ENCODE measurements around the gene PITX1. TPM values are rescaled to one million over a fixed set of nuclear protein-coding genes. Genes with fewer than 3 reads are reported as not detected.

The PITX1 gene
- total and polyA plus RNA-seq, 9 donors, result 0.11 to 3.1 (median 0.51) TPM; not detected in 1

DNA sequence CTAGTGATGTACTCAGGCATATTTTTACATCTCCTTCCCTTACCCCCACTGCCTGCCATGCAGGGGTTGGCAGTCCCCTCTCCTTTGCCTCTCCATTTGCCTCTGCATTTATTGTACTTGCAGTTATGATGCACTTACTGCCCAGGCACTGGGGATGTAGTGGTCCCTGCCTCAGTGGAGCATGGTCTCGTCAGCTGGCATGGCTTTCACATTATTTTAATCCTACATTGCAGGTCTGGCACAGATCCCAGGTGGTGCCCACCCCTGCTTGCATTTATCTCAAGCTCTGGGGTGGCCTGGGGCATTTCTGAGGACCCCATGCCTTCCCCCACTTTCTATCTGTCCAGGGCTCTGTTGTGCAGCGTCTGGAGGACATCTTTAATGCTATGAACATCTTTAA is 23.2 kb upstream of the PITX1 start:
- Histone ChIP-seq H3K27ac (no peak overlapping the region), H3K9me3 (no peaks in the 10 kb centered on the region), H3K27me3 (no peaks in the 10 kb centered on the region), H3K4me3 (no peak overlapping the region), H3K4me1 (ENCODE audit: insufficient read depth) (no peaks in the 10 kb centered on the region), H3K36me3 (no peaks in the 10 kb centered on the region)
- WGBS, 3 donors, result 67 to 74% (median 71%) methylated on average over 2 of the region's 2 CpGs
- no peak for TF ChIP-seq CTCF (IDR thresholded peaks at IDR 0.05)
- TF ChIP-seq EP300 (IDR thresholded peaks at IDR 0.05), result no peak
- TF ChIP-seq POLR2A (IDR thresholded peaks at IDR 0.05), result no peak
- no peak for DNase-seq
- intact Hi-C loops (cut with DNase I), result no loop called here

DNA sequence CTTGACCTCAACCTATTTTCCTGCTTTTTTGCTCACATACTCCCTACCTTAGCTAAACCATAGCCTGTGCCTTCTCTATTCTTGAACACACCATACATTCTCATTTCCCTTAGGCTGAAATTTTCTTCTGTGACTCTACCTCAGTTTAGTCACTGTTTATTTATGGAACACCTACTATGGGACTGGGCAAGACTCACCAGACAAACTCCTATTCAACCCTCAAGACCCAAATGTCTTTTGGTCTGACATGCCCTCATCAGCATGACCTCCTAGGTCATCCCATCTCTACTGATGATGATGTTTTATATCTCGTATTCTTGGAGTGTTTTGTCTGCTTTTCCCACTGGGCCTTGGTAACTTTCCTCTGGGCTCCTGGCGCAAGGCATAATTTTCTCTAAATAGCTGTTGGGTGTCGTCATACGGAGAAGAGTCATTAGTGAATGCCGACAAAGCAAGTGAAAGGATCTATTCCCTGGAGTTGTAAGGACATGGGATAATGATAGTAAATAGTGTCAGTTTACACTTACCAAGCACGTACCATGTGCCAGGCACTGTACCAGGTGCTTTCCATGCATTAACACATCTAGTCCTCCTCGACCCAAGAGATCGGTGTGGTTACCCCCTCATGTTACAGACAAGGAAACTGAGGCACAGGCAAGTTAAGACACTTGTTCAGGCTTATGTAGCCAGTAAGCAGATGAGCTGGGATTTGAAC is 22.4 kb upstream of the PITX1 start:
- WGBS, 3 donors, result 77 to 92% (median 82%) methylated on average over 8 of the region's 8 CpGs
- intact Hi-C loops (cut with DNase I), result no loop called here
- H3K9me3 ChIP-seq, result no peaks in the 10 kb centered on the region

DNA sequence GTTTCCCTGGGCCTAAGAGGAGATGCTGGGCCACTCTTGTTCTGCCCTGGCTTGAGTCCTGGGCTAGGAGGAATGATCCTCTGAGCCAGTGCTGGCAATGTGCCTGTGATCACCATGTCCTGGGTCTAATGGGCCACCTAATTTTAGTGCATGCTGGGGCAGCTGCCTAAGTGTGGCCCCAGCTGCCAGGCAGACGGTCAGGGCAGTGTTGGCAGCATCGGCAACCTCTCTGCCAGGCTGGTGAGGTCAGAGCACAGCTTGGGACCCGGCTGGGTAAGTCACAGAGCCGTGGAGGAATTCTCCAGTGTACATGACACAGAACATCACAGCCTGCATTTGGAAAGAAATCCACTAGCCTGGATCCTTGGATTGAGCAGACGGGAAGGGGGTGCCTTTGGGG is 21.4 kb upstream of the PITX1 start:
- no peak overlapping the region for H3K4me3 ChIP-seq
- no peaks in the 10 kb centered on the region for H3K4me1 ChIP-seq (ENCODE audit: insufficient read depth)
- no peak overlapping the region for H3K27ac ChIP-seq
- no peaks in the 10 kb centered on the region for H3K36me3 ChIP-seq
- TF ChIP-seq CTCF (IDR thresholded peaks at IDR 0.05) (no peak), POLR2A (IDR thresholded peaks at IDR 0.05) (no peak), EP300 (IDR thresholded peaks at IDR 0.05) (no peak)
- DNase-seq, result no peak
- H3K9me3 ChIP-seq, result no peaks in the 10 kb centered on the region
- intact Hi-C loops (cut with DNase I), result no loop called here
- 55 to 71% (median 65%) methylated on average over 5 of the region's 5 CpGs for WGBS, 3 donors
- no peaks in the 10 kb centered on the region for H3K27me3 ChIP-seq

More for the DNA sequence above, 22.4 kb upstream of the PITX1 start:
- no peak for TF ChIP-seq CTCF (IDR thresholded peaks at IDR 0.05)
- no peak for TF ChIP-seq EP300 (IDR thresholded peaks at IDR 0.05)
- no peak for TF ChIP-seq POLR2A (IDR thresholded peaks at IDR 0.05)
- Histone ChIP-seq H3K27ac (no peak overlapping the region), H3K4me3 (no peak overlapping the region), H3K36me3 (no peaks in the 10 kb centered on the region), H3K27me3 (no peaks in the 10 kb centered on the region), H3K4me1 (ENCODE audit: insufficient read depth) (no peaks in the 10 kb centered on the region)
- DNase-seq, result no peak

DNA sequence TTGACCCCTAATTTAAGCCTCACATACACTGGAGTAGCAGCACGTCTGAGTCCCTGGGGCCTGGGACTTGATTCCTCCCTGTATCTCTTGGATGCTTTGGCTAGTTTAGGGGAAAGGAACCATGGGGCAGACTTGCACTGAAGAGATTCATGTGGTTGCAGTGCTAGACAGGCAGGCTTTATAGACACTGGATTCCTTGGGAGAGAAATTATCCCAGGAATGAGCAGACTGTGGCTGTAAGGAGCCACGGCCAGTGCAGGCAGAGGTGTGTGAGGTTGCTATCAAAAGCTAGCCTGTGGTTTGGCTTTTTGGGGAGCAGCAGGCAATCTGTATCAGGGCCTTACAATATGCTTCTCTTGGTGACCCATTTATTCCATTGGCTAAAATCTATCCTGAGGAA is 20.5 kb upstream of the PITX1 start:
- 49 to 64% (median 59%) methylated on average over 2 of the region's 2 CpGs for WGBS, 3 donors
- no peaks in the 10 kb centered on the region for H3K9me3 ChIP-seq
- H3K36me3 ChIP-seq, result no peaks in the 10 kb centered on the region
- intact Hi-C loops (cut with DNase I), result no loop called here
- no peak overlapping the region for H3K27ac ChIP-seq
- H3K4me3 ChIP-seq, result no peak overlapping the region
- TF ChIP-seq EP300 (IDR thresholded peaks at IDR 0.05), result no peak
- no peak for TF ChIP-seq CTCF (IDR thresholded peaks at IDR 0.05)
- no peak for TF ChIP-seq POLR2A (IDR thresholded peaks at IDR 0.05)
- no peaks in the 10 kb centered on the region for H3K4me1 ChIP-seq (ENCODE audit: insufficient read depth)
- no peaks in the 10 kb centered on the region for H3K27me3 ChIP-seq
- DNase-seq, result no peak

Measured in ovary (tissue), 9 donors.